Inflammatory macrophage treated with lipopolysaccharide for 1 hour (primary cell): ENCODE measurements around the gene RNF217.
"Not testable (repeated sequence)": the region's sequence is repeated elsewhere in the genome, so short reads cannot be mapped to it uniquely, and the experiment has no call there.

Experiments used
- DNase-seq, 2 donors: peaks; one replicate each; pipeline ENCODE4 v3.0.0-alpha.2; 2020 to 2022

RNF217 gene

GRCh38 chr6:125102411-125102810 is 140.2 kb downstream of the RNF217 start:
- no peak for DNase-seq

DNA sequence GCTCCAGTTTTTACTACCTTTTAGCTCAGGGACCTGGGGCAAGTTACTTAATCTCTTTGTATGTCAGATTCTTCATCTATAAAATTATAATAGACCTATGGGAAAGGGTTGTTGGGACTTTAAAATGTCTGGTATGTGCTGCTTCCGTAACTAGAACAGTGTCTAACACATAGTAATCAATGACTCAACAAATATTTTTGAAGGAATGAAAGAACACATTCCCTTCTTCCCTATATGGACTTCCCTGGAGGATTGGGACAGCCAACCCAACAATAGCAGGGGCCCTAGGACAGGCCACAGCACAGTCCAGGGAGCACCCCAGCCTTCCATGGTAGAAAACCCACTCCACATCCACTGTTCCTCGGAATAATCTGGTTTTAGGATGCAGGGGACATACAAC is 140.7 kb downstream of the RNF217 start:
- no peak for DNase-seq

- no peak for DNase-seq
These were observed 142.2 kb downstream of the RNF217 start for GRCh38 chr6:125104425-125104824.

DNA sequence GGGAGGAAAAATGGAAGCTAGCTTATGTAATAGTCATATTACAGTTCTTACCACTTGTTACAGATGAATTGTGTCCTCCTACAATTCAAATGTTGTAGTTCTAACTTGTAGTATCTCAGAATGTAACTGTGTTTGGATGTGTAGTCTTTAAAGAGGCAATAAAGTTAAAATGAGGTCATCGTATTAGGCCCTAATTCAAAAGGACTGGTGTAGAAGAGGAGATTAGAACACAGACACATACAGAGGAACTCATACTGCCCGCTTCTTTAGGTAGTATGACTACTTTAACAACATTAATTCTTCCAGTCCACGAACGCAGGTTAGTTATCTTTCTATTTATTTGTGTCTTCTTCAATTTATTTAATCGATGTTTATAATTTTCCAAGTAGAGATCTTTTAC is 144.8 kb downstream of the RNF217 start:
- no peak for DNase-seq

DNA sequence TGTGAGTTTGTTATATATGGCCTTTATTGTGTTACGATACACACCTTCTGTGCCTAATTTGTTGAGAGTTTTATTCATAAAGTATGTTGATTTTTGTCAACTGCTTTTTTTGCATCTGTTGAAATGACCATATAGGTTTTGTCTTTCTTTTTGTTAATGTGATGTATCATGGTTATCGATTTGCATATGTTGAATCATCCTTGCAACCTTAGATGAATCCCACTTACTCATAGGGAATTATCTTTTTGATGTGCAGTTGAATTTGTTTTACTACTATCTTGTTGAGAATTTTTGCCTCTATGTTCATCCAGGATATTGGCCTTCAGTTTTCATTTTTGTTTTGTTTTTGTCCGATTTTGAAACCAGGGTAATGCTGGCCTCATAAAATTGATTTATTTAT is 145.7 kb downstream of the RNF217 start:
- no peak for DNase-seq

DNA sequence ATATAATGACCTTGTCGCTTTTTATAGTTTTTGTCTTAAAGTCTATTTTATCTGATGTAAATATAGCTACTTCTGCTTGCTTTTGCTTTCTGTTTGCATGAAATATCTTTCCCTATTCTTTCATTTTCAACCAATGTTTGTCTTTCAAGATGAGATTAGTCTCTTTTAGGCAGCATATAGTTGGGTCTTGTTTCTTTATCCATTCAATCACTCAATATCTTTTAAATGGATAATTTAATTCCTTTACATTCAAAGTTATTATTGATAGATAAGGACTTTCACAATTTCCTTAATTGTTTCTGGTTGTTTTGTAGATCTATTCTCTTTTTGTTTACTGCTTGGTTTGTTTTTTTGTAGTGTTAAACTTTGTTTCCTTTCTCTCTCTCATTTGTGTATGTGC is 147.8 kb downstream of the RNF217 start:
- DNase-seq = no peak

GRCh38 chr6:125111219-125111983 is 149.2 kb downstream of the RNF217 start:
- no peak for DNase-seq

- no peak for DNase-seq
These were observed 150.7 kb downstream of the RNF217 start for GRCh38 chr6:125112934-125113333.

DNA sequence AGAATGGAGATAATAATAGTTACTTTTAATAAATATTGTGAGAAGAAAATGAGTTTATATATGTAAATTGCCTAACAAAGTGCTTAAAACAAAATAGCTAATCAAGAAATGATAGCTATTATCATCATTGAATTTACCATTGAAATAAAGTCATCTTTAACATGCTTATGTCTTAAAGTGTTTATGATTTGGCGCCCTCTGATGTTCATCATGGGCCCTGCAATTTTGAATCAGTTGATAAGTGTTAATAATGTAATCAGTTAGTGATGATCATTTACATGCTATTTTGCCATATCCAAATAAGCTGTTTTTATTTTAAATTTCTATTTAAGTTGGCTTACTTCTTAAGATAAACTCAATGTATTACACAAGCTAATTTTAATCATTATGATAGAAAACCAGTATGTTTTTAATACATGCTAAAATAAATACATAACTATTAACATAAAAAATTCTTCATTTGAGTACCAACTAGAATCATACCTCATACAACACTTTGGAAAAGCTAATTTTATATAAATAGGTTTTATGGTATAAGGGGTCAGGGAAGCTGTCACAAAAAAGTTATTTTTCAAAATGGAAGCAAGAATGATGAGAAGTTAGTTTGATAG is 152.1 kb downstream of the RNF217 start:
- DNase-seq = peak; percentile 45 to 87

DNA sequence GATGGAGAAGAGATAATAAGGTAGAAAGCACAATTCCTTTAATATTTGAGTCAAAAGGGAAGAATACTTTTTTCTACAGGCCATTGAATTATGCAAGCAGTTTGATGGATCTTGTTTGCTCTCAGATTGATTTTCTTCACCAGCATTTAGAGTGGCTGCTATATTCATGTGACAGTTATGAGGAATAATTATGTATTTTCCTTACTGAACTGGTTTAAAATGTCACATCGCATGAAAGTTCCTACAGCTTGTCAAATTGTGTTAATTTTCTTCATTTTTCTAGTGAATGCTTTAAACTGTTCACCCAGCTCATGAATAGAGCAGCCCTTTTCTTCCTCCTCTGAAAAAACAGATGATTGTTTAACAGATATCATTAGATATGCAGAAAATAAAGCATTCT is 153.9 kb downstream of the RNF217 start:
- no peak for DNase-seq

DNA sequence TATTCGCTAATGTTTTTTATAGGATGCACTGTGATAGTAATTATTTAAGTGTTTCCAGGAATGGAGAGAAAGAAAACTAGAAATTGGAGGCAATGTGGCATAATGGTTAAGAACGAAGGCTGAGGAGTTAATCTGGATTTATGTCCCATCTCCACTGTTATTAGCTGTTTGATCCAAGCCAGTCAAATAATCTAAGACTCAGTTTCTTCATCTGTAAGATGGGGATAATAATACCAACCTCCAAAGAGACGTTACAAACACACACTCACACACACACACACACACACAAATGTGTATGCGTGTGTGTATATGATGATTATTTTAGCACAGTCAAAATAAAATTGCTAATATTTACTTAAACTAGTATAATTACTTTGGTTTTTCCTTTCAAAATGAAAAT is 154.5 kb downstream of the RNF217 start:
- DNase-seq = no peak

- DNase-seq = no peak
These were observed 155.6 kb downstream of the RNF217 start for GRCh38 chr6:125117818-125118217.

- DNase-seq = no peak
These were observed 157.9 kb downstream of the RNF217 start for GRCh38 chr6:125120054-125120590.

- DNase-seq = no peak
These were observed 159.7 kb downstream of the RNF217 start for GRCh38 chr6:125121894-125122293.

DNA sequence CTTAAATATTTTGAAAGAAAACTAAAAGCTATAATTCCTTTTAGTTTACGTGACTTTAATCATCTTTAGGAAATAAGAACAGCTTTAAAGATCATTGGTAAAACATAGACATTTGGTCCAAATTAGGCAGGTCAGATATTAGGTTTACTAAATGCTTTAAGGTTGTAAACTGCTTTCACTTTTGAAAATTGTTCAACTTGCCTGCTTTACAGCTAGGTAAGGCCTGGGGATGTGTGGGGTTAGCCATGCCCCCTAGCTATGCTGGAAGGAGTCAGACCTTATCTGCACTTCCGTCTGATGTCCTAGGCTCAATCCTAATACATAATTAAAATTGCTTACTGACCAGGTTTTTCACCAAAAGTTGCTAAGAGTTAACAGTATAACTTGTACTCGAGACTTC is 160.8 kb downstream of the RNF217 start:
- no peak for DNase-seq

GRCh38 chr6:125123468-125124048 is 161.3 kb downstream of the RNF217 start:
- no peak for DNase-seq

DNA sequence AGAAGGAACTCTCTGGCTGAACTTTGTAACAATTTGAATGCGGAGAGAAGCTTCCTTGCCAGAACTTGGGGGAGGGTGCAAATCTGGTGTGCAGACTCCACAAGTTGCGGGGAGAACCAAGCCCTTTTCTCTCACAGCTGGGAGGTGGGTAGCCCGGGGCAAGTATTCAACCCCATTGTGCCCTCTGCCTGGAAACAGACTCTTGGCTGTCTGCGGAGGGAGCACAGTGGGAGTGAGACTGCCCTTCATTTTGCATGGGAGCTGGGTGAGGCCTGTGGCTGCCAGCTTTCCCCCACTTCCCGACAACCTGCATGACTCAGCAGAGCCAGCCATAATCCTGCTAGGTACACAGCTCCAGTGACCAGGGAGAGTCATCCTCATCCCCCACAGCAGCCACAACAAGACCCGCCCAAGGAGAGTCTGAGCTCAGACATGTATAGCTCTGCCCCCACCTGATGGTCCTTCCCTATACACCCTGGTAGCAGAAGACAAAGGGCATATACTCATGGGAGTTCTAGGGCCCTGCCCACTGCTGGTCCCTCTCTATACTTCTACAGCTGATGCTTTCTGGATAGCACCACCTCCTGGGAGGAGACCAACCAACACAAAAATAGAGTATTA is 161.9 kb downstream of the RNF217 start:
- no peak for DNase-seq

- DNase-seq = not testable (repeated sequence)
These were observed 163.6 kb downstream of the RNF217 start for GRCh38 chr6:125125856-125126255.

DNA sequence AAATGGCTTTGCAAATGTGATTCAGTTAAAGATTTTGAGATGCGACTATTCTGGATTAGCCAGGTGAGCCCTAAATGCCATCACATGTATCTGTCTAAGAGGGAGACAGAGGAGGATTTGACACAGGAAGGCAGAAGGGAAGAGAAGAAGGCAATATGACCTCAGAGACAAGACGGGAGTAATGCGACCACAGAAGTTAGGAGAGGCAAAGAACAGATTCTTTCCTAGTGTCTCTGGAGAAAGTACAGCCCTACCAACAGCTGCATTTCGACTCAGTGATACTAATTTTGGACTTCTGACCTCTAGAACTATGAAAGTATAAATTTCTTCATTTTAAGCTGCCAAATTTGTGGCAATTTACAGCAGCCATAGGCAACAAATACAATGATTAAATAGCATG is 167.1 kb downstream of the RNF217 start:
- DNase-seq = no peak

- no peak for DNase-seq
These were observed 169.8 kb downstream of the RNF217 start for GRCh38 chr6:125132058-125132457.

DNA sequence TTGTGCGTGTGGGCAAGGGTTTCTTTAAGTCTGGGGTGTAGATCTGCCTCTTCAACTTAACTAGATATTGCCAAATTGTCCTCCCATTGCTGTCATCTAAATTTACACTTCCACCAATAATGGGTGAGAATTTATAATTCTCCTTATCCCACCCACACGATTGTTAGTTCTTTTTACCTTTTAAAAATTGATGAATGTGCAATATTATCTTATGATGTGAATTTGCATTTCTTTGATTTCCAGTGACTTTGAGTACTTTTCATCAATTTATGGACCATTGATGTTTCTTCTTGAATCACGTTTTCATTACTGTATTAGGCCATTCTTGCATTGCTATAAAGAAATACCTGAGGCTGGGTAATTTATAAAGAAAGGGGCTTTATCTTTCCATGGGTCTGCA is 174.1 kb downstream of the RNF217 start:
- DNase-seq = no peak

- no peak for DNase-seq
These were observed 175.8 kb downstream of the RNF217 start for GRCh38 chr6:125138083-125138482.

GRCh38 chr6:125140808-125141207 is 178.6 kb downstream of the RNF217 start:
- no peak for DNase-seq
